HG03066 (cell line): ENCODE data around the gene SLC7A10.
"Not testable (repeated sequence)": the region's sequence is repeated elsewhere in the genome, so short reads cannot be mapped to it uniquely, and the experiment has no call there.

Source experiments
- ATAC-seq: cut with Tn5 transposase; IDR thresholded peaks from one replicate; pipeline ENCODE4 v1.9.1; 2021; ENCODE audit warnings: low read depth; ENCODE audit not compliant: unreplicated experiment

SLC7A10 gene

DNA sequence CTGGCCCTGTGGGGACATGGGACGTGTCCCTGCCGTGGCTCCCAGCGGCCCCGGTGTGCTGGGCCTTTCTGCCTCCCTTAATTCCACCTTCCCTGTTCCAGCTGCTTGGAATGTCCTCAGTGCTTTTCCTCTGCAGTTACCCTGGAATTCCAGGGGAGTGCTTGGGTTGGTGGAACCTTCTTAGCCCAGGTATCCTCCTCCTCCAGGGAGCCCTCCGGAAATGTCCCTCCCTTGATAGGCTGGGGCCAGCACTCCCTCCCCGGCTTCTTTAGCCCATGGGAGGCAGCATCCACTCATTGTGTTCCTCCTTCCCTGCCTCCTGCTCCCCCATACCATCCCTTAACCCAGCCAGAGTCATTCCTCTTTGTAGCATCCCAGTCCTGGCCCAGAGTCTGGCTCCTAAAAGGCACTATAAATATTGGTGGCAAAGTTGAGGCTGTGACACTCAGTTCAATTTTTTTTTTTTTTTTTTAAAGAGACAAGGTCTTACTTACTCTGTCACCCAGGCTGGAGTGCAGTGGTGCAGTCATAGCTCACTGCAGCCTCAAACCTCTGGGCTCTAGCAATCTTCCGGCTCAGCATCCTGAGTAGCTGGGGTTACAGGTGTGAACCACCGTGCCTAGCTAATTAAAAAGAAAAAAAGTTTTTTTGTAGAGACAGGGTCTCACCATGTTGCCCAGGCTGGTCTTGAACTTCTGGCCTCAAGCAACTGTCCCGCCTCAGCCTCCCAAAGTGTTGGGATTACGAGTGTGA lies 13.7 kb upstream of the SLC7A10 start:
- ATAC-seq: no peak

DNA sequence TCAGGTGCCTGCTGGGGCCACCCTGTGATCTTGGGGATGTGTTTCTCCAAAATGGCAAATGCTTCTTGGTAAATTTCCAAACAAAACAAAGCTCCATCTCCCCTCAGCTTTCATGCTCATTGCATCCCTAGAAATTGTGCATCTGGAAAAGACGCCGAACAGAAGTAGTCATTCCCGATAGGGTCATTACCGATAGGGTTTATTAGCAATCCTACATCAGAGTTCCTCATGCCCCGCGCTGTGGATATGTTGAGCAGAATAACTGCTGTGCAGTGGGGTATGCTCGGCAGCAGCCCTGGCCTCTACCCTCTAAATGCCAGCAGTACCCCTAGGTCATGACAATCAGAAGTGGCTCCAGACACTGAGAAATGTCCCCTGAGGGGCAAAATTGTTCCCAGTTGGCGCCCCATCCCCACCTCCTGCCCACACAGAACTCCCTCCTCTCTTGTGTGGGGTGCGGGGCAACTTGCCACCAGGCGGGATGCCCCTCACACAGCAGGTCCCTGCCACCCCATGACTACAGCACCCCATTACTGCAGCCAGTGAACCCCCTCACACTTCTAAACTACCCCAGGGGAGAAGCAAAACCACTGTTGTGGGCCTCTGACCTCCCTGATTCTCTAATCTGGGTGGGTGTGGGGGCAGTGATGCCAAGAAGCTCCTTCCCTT lies 13.0 kb upstream of the SLC7A10 start:
- ATAC-seq: no peak

DNA sequence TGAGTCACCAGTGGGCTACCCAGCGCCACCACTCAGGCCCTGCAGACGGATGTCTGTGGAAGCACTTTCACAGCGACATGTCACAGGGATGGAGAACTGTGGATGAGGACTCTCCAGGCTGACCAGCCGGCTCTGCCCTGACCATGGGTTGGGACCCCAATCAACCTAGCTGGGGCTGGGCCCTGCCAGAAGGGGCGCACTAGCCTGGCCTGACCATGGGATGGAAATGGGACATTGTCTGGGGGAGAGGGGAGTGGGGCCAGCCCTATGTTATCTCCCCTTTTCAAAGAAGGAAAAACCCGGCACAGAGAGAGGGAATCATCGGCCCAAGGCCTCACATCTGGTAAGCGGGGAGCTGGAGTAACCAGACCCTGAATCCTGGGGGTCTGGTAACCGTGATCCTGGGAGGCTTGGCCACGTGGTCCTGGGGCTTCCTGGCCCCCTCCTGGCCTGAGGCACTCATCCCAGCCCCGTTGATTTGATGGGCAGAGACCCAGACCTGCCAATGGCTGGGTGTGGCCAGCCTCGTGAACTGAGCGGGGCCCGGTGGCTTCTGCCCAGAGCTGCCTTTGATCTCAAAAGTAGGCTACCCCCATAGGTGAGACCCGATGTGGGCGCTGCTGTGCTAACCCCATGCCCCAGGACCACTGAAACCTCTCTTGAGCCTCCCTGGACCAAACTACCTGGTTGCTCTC lies 11.2 kb upstream of the SLC7A10 start:
- ATAC-seq: no peak

DNA sequence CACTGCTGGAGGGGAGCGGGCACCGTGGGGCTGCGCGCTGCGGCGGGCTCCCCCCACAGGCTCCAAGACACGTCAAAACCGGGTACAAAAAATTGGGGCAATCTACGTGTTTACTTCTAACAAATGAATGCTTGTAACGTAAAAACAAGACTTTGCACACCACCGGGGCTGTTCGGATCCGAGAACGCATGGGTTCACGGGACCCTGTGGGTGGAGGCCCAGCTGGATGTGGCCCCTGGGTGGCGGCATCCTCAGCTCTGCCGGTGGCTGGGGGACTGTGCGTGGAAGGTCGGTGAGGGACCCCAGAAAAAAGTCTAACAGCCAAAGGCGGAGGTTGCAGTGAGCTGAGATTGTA lies 10.3 kb upstream of the SLC7A10 start:
- no peak for ATAC-seq

DNA sequence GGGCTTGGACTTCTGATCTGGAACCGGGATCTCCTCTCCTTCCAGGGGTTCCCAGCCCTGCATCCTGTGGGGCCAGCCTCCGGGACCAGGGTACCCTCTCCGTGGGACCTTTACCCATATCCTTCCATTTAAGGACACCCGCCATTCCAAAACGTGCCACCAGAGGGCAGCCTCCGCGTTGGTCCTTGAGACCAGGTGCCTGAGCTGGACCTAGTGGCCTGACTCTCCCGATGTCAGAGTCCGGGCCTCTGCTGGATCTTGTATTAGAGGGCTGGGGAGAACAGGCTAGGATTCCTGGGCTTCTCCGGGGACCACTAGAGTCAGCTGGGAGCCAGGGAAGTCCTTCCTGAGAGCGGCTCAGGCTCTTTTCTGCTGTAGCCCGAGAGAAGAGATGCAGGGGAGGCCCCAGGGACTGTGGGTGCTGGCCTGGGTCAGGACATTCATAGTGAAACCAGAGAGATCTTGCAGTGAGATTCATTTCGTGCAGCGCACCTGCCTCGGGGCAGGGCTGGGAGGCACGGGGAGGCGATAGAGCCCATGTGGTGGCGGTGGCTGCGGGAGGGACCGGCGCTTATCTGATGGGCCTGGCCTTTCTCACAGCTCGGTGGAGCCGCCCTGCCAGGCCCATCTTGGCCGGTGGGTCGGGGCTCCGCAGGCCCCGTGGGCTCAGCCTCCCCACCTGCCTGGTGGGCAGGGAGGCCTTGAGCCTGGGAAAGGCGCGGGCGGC lies 9.8 kb upstream of the SLC7A10 start:
- peak; percentile 89 for ATAC-seq

DNA sequence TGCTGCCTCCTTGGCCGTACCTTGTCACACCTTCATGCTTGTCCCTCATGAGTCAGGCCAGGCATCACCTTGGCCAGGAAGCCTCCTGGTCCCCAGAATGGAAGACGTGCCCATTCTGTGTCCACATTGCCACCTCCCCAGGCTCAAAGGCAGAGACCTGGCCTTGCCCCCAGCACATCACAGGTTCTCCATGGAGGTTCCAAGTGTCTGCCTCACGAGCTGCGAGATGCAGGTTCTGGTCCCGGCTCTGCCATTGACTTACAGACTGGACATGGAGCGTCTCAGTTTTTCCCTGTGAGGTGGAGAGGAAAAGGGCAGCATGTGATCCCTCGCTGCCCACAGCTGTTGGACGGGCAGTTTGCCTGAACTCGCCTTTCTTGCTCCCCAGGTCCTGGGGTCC lies 9.1 kb upstream of the SLC7A10 start:
- ATAC-seq: no peak

DNA sequence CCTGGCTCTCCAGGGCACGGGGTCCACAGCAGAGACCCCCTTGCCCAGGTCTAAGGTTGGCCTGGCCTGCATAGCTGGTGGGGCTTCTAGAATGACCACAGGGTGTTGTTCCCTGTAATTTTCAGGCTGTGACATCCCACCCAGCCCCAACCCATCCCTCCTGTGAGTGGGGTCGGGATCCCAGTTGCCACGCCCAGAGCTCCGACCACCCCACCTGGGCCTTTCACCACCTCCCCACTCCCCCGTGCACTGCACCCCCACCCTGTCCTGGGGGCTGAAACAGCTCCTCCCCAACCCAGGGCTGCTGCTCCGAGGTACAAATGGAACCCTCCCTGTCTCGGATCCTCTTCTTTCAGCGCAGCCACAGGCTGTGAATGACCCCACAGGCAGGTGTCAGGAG lies 8.4 kb upstream of the SLC7A10 start:
- no peak for ATAC-seq

DNA sequence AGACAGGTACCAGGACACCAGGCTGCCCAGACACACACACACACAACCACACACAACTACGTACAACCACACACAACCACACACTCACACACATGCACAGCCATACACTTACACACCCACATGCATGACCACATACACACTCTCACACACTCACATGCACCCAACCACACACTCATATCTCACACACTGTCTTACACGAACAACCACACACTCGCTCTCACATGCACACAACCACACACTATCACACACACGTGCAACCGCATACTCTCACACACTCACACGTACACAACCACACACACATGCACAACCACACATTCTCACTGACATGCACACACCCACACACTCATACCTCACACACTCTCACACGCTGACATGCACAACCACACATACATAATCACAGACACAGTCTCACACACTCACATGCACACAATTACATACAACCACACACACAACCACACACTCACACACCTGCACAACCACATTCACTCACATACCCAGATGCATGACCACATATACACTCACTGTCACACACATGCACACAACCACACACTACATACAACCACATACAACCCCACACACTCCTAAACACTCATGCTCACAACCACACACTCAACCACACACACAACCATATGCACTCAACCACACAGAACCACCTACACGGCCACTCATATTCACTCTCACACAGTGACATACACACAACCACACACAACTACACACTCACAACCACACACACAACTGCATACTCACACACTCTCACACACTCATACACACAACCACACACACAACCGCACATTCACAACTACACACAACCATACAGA lies 7.6 kb upstream of the SLC7A10 start:
- no peak for ATAC-seq

DNA sequence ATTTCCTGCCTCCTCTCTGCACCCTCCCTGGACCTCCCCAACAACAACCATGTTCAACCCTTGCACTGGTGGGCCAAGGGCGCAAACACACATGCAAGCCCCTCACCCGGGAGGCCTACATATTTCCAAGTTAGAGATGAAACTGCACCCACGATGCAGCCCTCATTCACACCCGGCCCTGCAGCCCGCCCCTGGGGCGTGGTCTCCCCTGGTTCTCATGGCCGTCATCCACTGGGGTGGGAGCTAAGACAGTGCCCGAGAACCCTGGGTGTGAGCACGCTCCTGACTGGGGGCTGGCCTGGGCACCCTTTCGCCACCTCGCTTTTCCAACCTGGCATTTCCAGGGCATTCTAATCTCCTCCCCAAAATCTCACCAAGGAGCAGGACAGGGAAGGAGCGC lies 7.0 kb upstream of the SLC7A10 start:
- ATAC-seq: no peak

DNA sequence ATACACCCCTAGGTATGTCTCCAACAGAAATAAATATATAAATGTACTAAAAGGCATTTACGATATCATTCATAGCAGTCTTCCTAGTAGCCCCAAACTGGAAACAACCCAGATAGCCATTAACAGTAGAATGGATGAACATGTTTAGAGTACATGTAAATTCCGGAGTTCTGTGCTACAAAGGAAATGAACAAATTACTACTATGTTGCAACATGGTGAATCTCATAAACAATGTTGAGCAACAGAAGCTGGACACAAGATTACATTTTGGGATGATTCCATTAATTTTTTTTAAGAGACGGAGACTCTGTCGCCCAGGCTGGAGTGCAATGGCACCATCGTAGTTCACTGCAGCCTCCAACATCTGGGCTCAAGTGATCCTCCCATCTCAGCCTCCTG lies 5.9 kb upstream of the SLC7A10 start:
- no peak for ATAC-seq

DNA sequence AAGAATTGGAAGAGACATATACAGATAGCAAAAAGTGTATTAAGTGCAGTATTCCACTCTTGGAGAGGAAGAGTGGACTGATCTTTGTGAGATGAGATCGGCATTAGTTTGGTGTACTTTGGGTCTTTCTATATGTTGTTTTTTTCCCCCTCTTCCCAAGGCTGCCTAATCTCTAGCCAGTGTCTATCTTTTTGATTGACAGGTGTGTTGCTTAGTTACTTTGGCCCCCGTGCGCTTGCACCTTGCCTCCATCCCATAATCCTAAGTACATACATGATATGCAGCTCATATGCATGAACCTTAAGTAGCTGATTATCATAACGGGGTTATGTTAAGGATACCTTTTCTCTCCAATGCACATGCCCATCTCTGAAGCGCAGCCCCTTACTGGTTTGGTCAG lies 4.3 kb upstream of the SLC7A10 start:
- ATAC-seq: no peak

DNA sequence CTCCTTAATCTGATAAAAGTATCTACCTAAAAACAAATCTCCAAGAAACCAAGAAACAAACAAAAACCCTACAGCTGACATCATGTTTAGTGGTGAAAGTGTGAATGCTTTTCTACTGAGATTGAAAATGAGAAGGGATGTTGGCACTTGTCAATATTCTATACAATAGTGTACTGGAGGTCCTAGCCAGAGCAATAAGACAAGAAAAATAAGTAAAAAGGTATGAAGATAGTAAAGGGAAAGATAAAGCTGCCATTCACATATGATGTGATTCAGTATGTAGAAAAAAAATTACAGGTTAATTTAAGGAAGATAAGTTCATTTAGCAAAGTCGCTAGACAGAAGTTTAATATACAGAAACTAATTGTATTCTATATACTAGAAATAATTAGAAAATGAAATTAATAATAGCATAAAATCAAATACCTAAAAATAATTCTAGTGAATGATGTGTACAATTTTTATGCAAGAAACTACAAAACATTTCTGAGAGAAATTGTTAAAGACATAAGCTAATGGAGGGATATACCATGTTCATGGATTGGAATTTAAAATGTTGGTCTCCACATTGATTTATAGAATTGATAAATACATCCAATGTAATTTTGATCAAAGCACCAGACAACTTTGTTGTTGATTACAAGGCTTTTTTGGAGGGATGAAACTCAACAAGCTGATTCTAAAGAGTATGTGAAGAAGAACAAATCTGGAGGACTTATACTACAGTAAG lies 2.4 kb upstream of the SLC7A10 start:
- no peak for ATAC-seq

DNA sequence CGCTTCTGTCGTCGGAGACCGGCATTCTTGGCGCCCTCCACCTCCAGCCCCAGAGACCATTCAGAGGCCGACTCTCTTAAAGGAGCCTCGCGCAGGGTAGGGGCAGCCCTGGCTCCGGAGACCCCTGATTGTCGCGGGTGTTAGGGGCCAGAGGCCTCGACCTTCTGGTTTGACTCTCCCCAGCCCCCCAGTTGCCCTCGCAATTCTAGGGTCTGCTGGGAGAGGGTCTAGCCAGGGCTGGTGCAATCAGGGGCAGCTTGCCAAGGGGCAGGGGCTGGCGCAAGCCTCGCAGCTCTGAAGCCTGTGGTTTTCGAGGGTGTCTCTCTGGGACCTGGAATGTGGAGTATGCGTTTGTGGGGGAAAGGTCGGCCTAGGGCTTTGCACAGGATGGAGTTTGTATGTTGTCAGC lies 1.6 kb upstream of the SLC7A10 start:
- no peak for ATAC-seq

DNA sequence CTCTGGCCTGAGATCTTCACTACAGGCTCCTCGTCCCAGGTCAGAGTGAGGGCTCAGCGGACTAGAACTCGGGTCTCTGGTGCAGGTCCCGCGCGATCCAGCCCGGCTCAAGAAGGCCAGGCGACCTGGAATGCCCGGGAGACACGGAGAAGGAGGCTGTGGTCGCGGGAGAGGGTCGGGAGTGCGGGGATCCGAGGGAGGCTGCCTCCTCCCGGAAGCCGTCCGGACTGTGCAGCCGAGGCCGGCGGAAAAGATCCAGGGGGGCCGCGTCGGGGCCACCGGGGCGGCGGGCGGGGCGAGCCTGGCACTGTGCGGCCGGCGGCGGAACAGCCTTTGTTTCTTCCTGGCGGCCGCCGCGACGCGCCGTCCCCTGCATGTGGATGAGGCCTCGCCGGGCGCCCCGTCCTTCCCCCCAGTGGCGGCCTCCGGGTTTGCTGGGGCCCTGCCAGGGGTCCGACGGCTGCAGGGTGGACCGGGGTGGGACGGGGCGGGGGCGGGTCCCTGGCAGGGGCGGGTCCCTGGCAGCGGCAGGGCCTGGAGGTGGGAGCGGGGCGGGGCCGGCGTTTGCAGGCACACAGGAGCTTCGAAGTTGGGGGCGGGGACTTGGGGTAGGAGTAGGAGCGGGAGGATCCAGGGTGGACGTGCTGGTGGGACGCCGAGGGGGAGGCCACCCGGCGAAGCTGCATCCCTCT lies 1.0 kb upstream of the SLC7A10 start:
- ATAC-seq: no peak

DNA sequence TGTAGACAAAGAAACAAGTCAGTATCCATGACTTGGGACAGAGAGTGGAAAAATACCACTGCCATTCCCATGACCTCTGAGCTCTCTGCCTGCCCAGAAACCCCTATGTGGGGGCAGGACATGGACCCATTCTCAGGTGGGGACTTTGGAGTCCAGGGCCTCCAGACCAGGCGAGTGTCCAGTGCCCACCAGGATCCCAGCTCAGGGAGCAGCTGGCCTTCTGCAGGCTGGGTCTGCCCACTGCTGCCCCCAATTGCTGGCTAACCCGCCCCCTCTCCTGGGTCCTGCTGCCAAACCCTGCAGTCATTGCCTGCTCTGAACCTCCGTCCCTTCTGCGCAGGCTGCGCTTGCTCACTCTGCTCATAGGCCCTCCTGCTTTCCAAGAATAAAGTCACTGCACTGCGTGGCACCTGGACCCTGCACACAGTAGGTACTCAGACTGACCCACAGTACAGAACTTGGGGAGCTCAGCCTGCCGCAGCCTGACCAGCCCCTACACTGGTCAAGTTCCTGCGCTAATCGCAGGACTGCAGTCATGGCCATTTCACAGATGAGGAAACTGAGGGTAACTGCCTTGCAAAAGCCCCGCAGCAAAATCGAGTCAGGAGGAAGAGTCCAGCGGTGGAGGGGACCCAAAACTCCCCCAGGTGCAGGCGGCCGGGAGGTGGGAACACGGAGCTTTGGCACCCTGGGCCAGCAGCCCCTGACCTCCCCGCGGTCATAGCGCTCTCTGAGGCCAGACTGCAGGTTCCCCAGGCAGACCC lies 774 bp downstream of the SLC7A10 start:
- ATAC-seq: no peak

DNA sequence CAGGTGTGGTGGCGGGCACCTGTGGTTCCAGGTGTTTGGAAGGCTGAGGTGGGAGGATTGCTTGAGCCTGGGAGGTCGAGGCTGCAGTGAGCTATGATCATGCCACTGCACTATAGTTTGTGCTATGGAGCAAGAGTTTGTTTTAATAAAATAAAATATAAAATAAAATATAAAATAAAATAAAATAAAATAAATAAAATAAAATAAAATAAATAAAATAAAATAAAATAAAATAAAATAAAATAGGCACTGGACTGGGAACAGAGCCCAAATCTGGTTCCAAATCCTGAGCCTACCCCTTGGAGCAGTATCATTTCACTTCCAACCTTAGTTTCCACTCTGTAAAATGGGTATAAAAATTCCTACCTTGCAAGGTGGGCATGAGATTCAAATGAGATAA lies 3.4 kb downstream of the SLC7A10 start:
- ATAC-seq: not testable (repeated sequence)

DNA sequence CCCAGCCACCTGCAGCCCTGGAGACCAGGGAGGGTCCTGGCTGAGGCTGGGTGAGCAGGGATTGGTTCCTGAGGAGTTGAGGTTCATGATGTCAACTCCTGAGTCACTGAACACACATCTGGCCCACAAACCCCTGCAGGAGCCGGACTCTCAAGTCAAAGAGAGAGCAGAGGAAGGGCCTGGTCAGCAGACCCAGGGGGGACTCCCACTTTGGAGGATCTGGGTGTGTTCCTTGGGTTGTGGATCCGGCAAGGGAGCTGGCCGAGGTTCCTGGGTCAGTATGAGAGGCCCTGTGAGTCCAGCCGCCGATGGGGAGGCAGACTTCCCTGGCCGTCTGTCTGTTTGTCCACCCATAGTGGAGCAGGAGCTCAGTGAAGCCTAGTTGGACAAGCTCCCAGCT lies 4.0 kb downstream of the SLC7A10 start:
- no peak for ATAC-seq

DNA sequence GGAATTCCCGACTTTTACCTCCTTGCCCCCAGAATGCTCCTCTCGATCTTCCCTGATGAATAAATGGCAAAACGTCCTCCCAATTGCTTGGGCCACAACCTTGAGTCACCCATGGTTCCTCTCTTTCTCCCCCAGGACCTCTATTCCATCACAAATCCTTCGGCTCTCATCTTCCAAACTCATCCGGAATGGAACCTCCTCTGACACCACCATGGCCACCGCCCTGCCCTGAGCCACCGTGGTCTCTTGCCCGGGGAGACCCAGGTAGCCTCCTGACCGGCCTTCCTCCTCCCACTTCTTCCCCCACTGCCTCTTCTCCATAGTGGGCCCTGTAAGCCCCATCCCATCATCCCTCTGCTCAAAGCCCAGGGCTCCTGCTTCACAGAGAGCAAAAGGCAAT lies 4.9 kb downstream of the SLC7A10 start:
- ATAC-seq: no peak
